Measurements from ENCODE around the gene LENEP.

LENEP gene

DNA sequence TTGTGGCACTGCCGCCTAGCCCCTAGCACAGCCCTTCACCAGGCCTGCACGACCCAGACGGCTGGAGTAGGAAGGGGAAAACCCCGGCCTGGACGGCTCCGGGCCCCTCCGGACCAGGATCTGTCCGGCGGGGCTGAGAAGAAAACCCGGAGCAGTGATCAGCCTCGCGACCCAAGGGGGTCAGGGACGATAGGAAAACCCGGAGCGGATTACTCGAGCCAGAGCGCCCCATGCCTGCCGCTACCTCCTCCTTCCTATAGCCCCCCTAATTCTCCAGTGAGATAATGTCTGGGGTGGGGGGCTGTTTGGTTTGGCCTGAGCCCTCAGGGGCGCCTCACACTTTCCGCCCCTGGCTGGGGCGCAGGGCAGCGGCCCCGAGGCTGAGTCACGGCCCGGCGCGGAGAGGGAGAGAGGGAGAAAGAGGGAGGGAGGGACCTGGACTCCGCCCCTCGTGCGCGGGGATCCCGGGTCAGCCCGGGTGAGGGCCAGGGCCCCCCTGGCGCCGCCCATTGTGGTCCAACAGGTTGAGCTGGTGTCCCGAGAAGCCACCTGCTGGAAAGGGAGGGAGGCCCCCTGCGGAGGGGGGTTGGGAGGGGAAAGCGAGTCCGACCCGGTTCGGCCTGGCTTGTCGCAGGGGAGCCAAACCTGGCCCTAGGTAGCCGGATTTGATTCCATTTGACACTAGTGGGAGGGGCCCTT, 7.5 kb downstream of the LENEP start:
- Histone ChIP-seq H2AFZ (ENCODE audit: low read length) (peak overlapping the region; percentile 80), H3K9me3 (ENCODE audit: insufficient read depth, low read depth, low read length) (no peaks in the 10 kb centered on the region), H3K4me3 (ENCODE audit: low read length, poor library complexity, severe bottlenecking) (peak overlapping the region; percentile 76), H3K27me3 (ENCODE audit: insufficient read depth, low read length, poor library complexity, severe bottlenecking) (no peaks in the 10 kb centered on the region), H4K20me1 (ENCODE audit: insufficient read depth, low read length, poor library complexity, severe bottlenecking) (no peaks in the 10 kb centered on the region), H3K4me2 (ENCODE audit: low read depth, low read length, poor library complexity, severe bottlenecking) (peak overlapping the region; percentile 92), H3K79me2 (ENCODE audit: insufficient read depth, low read length) (no peaks in the 10 kb centered on the region), H3K9ac (ENCODE audit: low read depth, low read length, poor library complexity, severe bottlenecking) (peak overlapping the region; percentile 81), H3K36me3 (ENCODE audit: insufficient read depth, low read length) (no peaks in the 10 kb centered on the region), H3K4me1 (ENCODE audit: insufficient read depth, low read length, poor library complexity, severe bottlenecking) (peaks cover 40% of the 10 kb centered on the region), H3F3A (ENCODE audit: low read depth) (peaks cover 19% of the 10 kb centered on the region), H3K9me2 (replicated peaks; ENCODE audit: low read depth, low read length) (no peaks in the 10 kb centered on the region)
- no peak for TF ChIP-seq EZH2phosphoT487 (IDR thresholded peaks at IDR 0.05; ENCODE audit: borderline replicate concordance)

GRCh38 chr1:155001425-155001674, 8.0 kb downstream of the LENEP start:
- no peaks in the 10 kb centered on the region for H3K27me3 ChIP-seq (ENCODE audit: insufficient read depth, low read length, poor library complexity, severe bottlenecking)
- peaks cover 15% of the 10 kb centered on the region for H3F3A ChIP-seq (ENCODE audit: low read depth)
- H3K36me3 ChIP-seq (ENCODE audit: insufficient read depth, low read length), result no peaks in the 10 kb centered on the region
- no peaks in the 10 kb centered on the region for H4K20me1 ChIP-seq (ENCODE audit: insufficient read depth, low read length, poor library complexity, severe bottlenecking)
- peak overlapping the region; percentile 92 for H3K4me2 ChIP-seq (ENCODE audit: low read depth, low read length, poor library complexity, severe bottlenecking)
- H3K4me3 ChIP-seq (ENCODE audit: low read length, poor library complexity, severe bottlenecking), result peak overlapping the region; percentile 76
- peak overlapping the region; percentile 81 for H3K9ac ChIP-seq (ENCODE audit: low read depth, low read length, poor library complexity, severe bottlenecking)
- TF ChIP-seq CTCF (conservative IDR thresholded peaks at IDR 0.05; ENCODE audit: low read length) (no peak), EZH2phosphoT487 (IDR thresholded peaks at IDR 0.05; ENCODE audit: borderline replicate concordance) (no peak)
- peak overlapping the region; percentile 80 for H2AFZ ChIP-seq (ENCODE audit: low read length)
- no peaks in the 10 kb centered on the region for H3K79me2 ChIP-seq (ENCODE audit: insufficient read depth, low read length)
- no peaks in the 10 kb centered on the region for H3K9me2 ChIP-seq (replicated peaks; ENCODE audit: low read depth, low read length)
- no peaks in the 10 kb centered on the region for H3K9me3 ChIP-seq (ENCODE audit: insufficient read depth, low read depth, low read length)
- H3K4me1 ChIP-seq (ENCODE audit: insufficient read depth, low read length, poor library complexity, severe bottlenecking), result peaks cover 44% of the 10 kb centered on the region

DNA sequence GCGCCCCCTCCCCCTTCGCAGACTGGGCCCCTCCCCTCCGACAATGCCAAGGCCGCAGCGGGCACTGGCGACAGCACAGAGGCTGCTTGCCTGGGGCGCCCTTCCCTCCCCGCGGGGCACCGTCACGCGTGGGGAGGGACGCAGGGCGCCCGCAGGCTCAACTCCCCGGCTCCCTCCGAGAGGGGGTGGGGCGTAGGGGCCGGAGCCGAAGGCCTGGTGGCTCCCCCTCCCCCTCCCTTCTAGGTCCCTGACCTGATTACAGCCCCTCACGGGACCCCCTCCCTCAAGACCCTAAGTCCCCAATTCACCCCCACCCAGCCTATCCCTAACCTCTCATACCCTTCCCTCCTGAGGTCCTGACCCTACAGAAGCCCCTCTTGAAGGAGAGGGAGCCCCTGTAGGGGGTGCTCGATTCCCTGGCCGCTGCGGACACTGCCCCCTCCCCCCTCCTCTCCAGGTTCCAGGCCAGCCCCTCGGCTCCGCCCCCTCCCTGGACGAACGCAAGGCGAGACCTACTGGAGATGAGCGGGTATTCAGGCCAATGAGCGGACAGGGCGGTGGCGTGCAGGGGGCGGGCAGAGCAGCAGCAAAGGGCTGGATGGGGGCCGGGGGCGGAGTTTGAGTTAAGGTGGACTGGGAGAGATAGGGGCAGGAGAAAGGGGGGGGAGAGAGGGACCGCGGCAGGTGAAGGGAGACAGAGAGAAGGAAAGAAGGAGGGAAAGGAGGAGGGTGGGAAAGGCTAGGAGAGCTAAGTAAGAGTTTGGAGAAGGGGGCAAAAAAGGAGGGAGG, 8.5 kb downstream of the LENEP start:
- Histone ChIP-seq H3K27me3 (ENCODE audit: insufficient read depth, low read length, poor library complexity, severe bottlenecking) (no peaks in the 10 kb centered on the region), H2AFZ (ENCODE audit: low read length) (peak overlapping the region; percentile 80; the same call in 1 of the 2 replicates), H3K79me2 (ENCODE audit: insufficient read depth, low read length) (no peaks in the 10 kb centered on the region), H3K4me1 (ENCODE audit: insufficient read depth, low read length, poor library complexity, severe bottlenecking) (peaks cover 49% of the 10 kb centered on the region), H3K9ac (ENCODE audit: low read depth, low read length, poor library complexity, severe bottlenecking) (peak overlapping the region; percentile 81), H3K9me2 (replicated peaks; ENCODE audit: low read depth, low read length) (no peaks in the 10 kb centered on the region), H3F3A (ENCODE audit: low read depth) (peaks cover 15% of the 10 kb centered on the region), H4K20me1 (ENCODE audit: insufficient read depth, low read length, poor library complexity, severe bottlenecking) (no peaks in the 10 kb centered on the region), H3K36me3 (ENCODE audit: insufficient read depth, low read length) (no peaks in the 10 kb centered on the region), H3K4me3 (ENCODE audit: low read length, poor library complexity, severe bottlenecking) (peak overlapping the region; percentile 76), H3K4me2 (ENCODE audit: low read depth, low read length, poor library complexity, severe bottlenecking) (peak overlapping the region; percentile 92), H3K9me3 (ENCODE audit: insufficient read depth, low read depth, low read length) (no peaks in the 10 kb centered on the region)
- no peak for TF ChIP-seq EZH2phosphoT487 (IDR thresholded peaks at IDR 0.05; ENCODE audit: borderline replicate concordance)
- peak; percentile 64 for TF ChIP-seq CTCF (conservative IDR thresholded peaks at IDR 0.05; ENCODE audit: low read length)
